H54 (cell line): ENCODE results near the gene GDF2.

Source experiments
- DNase-seq: peaks from one replicate; pipeline ENCODE4 v3.0.0; 2011; ENCODE audit warnings: low spot score, mixed read lengths; ENCODE audit not compliant: insufficient read length
- FAIRE-seq: peaks from 3 replicates; lab custom pipeline; 2011; peaks lifted over from hg19 to GRCh38; lab: Jason Lieb, UNC
- POLR2A ChIP-seq: IDR thresholded peaks from 2 replicates; pipeline ENCODE4 v1.6.1; 2011; ENCODE audit warnings: low read depth, mild to moderate bottlenecking, low read length

Gene GDF2

DNA sequence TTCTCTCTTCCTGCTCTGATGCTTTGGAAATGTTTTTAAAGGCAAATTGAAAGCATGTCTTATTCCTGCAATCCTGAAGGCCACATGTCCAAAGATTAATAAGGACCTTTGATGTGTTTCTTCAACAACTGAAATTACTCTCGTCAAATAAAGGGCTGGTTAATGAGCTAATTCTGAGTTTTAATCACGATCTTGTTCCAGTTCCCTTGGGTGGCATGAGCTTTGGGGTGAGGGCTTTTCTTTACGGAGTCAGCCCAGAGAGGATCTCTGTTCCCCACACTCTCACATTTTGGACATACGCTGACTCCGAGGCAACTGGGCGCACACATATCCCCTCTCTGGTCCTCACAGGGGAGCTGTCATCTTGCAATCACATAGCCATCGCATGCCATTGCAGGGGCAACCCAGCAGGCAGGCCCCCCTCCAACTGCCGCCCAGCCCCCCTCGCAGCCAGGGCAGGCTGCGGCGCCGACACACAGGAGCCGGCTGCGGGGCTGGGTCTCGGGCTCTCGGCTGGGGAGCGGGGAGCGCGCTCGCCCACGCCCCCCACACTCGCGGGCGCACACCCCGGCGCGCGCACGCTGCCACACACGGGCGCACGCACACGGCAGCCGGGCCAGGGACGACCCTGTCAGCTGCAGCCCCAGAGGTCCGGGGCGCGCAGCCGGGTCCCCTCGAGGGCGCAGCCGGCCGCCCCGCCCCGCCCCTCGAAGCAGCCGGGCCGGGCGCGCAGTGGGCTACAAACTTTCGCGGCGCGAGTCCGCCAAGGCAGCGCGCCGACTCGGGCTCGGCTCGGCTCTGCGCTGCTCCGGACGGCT lies 22.4 kb upstream of the GDF2 start, which contains the start of gene GDF10:
Gene GDF10, plus strand, starts transcription at position 587 of the 818 bp plus-strand sequence. CDS start 455 bp downstream, outside the sequence.
- no peak for FAIRE-seq

DNA sequence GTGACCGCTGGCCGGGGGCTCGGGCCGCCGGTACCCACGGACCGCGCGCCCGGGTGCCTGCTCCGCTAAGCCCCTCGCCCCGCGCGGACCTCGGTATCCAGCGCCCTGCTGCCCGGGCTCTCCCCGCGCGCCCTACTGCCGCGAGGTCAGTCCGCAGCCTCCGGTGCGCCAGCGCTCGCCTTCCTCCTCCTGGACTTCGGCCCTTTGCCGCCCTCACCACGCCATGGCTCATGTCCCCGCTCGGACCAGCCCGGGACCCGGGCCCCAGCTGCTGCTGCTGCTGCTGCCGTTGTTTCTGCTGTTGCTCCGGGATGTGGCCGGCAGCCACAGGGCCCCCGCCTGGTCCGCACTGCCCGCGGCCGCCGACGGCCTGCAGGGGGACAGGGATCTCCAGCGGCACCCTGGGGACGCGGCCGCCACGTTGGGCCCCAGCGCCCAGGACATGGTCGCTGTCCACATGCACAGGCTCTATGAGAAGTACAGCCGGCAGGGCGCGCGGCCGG lies 21.8 kb upstream of the GDF2 start:
- no peak for FAIRE-seq
- no peak for DNase-seq
- no peak for TF ChIP-seq POLR2A

More for the DNA sequence above, 22.4 kb upstream of the GDF2 start, which contains the start of gene GDF10:
- no peak for TF ChIP-seq POLR2A
- DNase-seq, result no peak

DNA sequence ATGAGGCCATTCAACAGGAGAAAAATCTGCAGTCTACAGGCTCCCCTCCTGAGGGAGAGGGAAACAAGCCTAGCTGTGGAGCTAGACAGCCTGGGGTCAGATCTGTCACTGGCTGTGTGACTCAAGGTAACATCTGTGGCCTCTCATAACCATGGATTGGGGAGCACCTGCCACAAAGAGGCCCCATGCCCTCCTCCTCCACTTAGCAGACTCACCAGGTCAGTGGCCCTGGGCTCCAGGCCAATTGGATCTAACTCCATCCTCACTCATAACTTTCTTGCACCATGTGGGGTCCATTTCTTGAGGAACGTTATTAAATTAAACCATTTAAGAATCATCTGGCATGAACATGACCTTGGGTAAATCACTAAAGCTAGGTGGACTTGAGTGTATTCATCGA lies 20.4 kb upstream of the GDF2 start:
- FAIRE-seq, result no peak
- TF ChIP-seq POLR2A, result no peak
- no peak for DNase-seq

DNA sequence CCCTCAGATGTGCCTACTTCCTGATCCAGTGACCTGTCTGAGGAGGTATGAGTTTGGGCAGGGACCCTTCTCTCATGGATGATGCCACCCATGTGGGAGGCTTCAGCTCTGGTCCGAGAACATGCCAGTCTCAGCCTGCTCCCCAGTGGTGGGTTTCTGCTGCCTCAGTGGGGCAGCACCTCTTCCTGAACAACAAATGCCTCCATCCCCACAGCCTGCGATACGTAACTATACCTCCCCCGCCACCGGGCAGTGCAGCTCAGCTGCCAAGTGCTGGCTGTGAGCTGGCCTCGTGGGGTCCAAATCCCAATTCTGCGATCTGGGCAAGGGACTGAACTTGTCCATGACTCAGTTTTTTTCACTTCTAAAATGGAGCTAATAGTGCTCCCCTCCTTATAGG lies 19.1 kb upstream of the GDF2 start:
- FAIRE-seq (no peak), DNase-seq (no peak)
- TF ChIP-seq POLR2A, result no peak

DNA sequence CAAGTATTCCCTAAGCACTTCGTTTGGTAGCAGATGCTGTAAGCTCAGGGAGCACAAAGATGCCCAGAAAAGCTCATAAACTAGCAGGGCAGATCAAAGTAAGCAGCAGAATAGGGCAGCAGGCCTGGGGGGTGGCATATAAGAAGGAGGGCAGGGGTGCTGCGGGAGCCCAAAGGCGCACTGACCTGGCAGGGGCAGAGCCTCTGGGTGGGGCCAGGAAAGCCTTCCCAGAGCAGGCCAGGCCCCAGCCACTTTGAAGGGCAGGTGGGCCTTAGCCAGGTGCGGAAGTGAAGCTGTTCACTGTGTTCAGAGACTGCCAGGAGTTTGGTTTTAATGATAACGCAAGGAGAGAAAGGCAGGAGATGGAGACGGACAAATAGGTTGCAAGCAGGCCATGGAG lies 18.4 kb upstream of the GDF2 start:
- no peak for DNase-seq
- FAIRE-seq, result no peak
- TF ChIP-seq POLR2A, result no peak

DNA sequence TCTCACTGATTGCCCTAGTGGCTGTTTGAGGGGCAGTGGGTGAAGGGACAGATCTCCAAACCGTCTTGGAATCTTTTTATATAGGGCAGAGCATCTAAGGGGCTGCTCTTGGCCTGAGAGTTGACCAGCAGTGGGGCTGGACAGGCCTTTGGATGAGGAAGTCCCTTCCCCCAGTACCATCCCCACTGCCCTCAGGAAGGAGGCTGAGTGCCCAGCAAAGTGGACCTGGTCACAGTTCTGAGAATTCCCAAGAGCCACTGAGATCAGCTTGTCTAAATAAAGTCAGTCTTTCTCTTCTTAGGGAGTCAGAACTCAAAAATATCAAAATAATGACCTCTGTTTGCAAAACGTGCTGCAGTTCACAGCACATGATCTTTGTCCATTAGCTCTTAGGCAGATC lies 16.7 kb upstream of the GDF2 start:
- FAIRE-seq (no peak), DNase-seq (no peak)
- TF ChIP-seq POLR2A, result no peak

DNA sequence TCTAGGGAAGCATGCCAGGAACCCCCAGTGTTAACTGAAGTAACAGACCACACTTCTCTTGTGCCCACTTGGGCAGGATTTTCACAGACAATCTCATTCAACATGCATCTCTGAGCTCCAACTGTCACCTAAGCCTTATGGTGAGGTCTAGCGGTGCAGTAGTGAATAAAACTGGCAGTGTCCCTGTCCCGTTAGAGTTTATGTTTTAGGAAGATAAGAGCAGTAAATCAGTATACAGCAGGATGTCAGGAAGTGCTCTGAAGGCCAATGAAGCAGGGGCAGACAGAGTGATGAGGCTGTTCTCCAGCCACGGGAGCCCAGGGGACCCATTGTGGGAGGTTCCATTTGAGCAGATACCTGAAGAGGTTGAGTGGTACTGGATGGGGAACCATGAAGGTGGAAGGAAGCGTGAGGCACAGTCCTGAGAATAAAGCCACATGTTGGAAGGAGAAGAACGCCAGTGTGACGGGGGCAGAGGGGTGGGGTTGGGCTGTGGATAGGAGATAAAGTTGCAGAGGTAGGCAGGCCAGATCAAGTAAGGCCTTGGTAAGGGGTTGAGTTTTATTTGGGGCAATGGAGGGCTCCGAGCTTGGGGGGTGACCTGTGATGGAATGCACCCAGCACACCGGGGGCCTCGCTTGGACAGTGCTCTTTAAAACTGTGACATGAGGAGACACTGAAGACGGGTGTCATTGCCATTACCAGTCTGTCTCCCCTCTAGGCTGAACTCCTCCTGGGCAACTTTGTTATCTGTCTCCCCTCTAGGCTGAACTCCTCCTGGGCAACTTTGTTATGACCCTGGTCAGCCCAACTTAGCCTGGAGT lies 15.7 kb upstream of the GDF2 start:
- FAIRE-seq (no peak), DNase-seq (no peak)
- no peak for TF ChIP-seq POLR2A

DNA sequence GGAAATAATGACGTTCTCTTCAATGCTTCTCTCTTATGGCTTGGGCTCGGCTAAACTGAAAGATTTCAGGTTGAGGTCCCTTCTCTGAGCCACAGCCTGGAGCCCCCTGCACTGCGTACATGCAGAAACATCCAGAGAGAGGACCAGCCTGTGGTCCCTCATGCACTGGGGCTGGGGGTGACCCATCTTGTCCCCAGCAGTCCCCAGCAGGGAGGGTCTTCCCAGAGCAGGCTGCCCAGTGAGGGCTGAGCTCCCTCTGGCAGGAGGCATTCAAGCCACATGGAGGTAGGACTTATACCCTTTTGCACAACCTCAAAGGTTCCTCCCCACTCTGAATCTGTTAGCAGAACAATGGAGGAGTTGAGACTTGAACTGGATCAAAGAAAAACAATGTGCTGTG lies 14.9 kb upstream of the GDF2 start:
- no peak for DNase-seq
- no peak for TF ChIP-seq POLR2A
- no peak for FAIRE-seq

DNA sequence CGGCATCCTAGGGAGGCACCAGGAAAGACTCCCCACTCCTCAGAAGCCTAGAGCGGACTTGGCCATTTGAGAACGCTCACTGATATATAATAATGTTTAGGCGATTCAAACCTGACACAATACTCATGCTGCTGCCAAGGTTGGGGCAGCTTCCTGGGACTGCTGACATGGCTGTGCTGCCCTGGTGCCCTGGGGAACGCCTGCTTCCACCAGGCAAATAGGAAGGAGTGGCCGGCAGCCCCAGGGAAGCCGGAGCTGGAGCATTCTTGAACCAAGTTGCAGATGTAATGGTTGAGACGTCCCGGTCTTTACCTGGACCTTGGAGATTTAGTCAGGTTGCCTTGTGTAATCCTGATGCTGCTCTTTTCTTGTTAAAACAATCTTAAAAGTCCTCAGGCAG lies 13.5 kb upstream of the GDF2 start:
- TF ChIP-seq POLR2A, result no peak
- FAIRE-seq, result no peak
- no peak for DNase-seq

DNA sequence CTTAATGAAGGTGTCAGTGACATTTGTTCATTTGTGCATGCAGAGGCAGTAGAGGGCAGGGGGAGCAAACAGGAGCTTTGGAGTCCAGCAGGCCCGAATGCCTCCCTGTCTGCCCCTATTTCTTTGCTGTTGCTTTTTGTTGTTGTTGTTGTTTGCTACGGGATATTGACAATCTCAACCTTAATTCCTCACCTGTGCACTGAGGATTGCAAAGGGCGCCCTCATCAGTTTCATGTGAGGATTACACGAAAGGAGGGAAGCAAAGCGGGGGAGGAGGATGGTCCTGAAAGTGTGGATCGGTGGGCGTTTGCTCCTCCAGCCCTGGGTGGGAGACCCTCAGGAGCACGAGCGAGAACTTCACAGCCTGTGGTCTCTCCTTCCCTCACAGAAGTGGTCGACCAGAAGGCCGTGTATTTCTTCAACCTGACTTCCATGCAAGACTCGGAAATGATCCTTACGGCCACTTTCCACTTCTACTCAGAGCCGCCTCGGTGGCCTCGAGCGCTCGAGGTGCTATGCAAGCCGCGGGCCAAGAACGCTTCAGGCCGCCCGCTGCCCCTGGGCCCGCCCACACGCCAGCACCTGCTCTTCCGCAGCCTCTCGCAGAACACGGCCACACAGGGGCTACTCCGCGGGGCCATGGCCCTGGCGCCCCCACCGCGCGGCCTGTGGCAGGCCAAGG lies 12.7 kb upstream of the GDF2 start:
- TF ChIP-seq POLR2A, result no peak
- FAIRE-seq, result no peak
- no peak for DNase-seq

DNA sequence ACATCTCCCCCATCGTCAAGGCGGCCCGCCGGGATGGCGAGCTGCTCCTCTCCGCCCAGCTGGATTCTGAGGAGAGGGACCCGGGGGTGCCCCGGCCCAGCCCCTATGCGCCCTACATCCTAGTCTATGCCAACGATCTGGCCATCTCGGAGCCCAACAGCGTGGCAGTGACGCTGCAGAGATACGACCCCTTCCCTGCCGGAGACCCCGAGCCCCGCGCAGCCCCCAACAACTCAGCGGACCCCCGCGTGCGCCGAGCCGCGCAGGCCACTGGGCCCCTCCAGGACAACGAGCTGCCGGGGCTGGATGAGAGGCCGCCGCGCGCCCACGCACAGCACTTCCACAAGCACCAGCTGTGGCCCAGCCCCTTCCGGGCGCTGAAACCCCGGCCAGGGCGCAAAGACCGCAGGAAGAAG lies 12.2 kb upstream of the GDF2 start:
- TF ChIP-seq POLR2A, result no peak
- no peak for FAIRE-seq
- no peak for DNase-seq

DNA sequence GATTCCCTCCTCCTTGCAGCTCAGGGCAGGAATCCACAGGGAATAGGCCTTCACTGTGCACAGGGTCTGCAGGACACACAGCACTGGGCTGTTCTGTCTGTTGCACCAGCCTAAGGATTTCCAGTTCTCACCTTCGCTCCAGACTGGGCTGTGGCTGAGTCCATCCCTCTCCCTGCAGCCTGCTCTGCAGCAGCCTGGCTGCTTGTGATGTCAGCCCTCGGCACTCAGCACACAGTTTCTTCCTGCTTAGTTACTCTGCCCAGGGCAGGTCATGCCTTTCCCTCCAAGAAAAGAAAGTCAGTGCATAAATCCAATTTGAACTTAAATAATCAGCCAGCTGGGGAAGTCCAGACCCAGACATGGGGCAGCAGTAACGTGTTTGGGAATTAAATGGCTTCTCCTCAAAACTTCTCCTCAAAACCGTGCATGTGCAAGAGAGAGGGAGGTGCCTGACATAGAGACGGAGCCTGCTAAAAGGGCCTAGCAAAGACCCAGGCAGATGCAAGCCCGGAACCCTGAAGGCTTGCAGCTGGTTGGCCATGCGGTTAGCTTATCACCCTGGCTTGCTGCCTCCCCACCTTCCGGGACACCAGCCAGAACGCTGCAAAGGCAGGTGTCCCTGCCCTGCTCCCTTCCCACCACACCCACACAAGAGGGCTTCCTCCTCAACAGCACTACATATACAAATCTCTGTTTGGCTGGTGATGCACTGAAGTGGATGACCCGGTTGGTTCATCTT lies 10.9 kb upstream of the GDF2 start:
- peak; percentile 29 for DNase-seq
- no peak for FAIRE-seq
- no peak for TF ChIP-seq POLR2A
